ENCODE measurements around the gene ITGB3. TPM values are rescaled to one million over a fixed set of nuclear protein-coding genes. Genes with fewer than 3 reads are reported as not detected.

Gene ITGB3
- total and polyA plus RNA-seq, 8 donors: 9.4 to 12.0 (median 10.6) TPM

GRCh38 chr17:47219621-47220475 is 33.8 kb upstream of the ITGB3 start:
- Histone ChIP-seq H3K27ac (no peak overlapping the region), H3K4me1 (peaks cover 4 to 14% of the 10 kb centered on the region in 2 donors), H3K36me3 (no peaks in the 10 kb centered on the region), H3K27me3 (no peaks in the 10 kb centered on the region), H3K9me3 (no peaks in the 10 kb centered on the region), H3K4me3 (no peak overlapping the region)
- intact Hi-C loops (cut with DNase I): no loop called here
- ATAC-seq (no peak), DNase-seq (no peak)
- TF ChIP-seq CTCF (IDR thresholded peaks at IDR 0.05): no peak

DNA sequence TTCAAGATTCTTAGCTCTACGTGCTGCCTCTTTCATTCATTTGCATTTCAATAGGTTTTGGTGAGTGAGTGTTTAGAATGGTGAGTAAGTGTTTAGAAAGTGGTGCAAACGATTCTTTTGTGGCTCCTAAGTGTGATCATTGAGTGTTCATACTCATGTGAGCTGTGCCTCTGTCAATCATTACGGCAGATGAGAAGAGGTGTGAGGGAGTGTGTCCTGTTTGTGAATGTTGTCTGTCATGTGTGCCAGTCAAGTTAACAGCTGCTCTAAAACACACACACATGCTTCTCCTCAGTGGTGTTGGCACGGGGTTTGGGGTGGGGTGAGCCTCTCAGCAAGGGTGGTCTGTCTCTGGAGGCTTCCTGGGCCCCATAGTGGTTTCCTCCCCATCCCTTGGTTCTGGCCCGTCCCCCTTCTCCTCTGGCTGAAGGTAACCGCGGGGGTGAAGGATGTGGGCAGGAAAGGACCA is 33.1 kb upstream of the ITGB3 start:
- ATAC-seq: no peak
- intact Hi-C loops (cut with DNase I): no loop called here
- DNase-seq: no peak

DNA sequence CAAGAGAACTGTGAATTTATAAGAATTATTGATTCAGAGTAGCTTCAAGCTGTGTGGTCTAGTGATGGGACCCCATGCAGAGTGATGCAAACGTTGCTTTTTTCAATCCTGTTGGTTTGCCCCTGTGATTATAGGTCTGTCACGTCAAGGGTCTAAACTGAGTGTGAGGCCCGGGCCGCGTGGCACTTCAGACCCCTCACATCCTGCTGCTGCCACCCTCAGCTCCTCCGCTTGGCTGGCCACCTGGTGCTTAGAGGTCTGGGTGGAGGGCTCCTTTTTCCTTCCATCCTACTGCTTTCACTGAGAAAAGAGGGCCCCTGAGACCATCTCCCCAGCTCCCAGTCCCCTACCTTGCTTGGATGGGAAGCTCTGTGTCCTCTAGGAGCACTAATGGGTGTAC is 32.5 kb upstream of the ITGB3 start:
- ATAC-seq (no peak), DNase-seq (no peak)
- H3K4me1 ChIP-seq: peaks cover 18 to 27% of the 10 kb centered on the region in 2 donors
- TF ChIP-seq CTCF (IDR thresholded peaks at IDR 0.05): no peak
- intact Hi-C loops (cut with DNase I): no loop called here
- no peaks in the 10 kb centered on the region for H3K9me3 ChIP-seq
- H3K27ac ChIP-seq: no peak overlapping the region
- H3K4me3 ChIP-seq: no peak overlapping the region
- H3K27me3 ChIP-seq: no peaks in the 10 kb centered on the region
- H3K36me3 ChIP-seq: no peaks in the 10 kb centered on the region

More for the DNA sequence above, 33.1 kb upstream of the ITGB3 start:
- H3K9me3 ChIP-seq: no peaks in the 10 kb centered on the region
- no peak overlapping the region for H3K4me3 ChIP-seq
- TF ChIP-seq CTCF (IDR thresholded peaks at IDR 0.05): no peak
- no peaks in the 10 kb centered on the region for H3K27me3 ChIP-seq
- H3K36me3 ChIP-seq: no peaks in the 10 kb centered on the region
- H3K4me1 ChIP-seq: peaks cover 12 to 21% of the 10 kb centered on the region in 2 donors
- no peak overlapping the region for H3K27ac ChIP-seq

- no peak overlapping the region for H3K27ac ChIP-seq
- ATAC-seq (no peak), DNase-seq (no peak)
- no peaks in the 10 kb centered on the region for H3K27me3 ChIP-seq
- H3K4me1 ChIP-seq: peaks cover 19 to 32% of the 10 kb centered on the region in 2 donors
- no peak for TF ChIP-seq CTCF (IDR thresholded peaks at IDR 0.05)
- no peak overlapping the region for H3K4me3 ChIP-seq
- intact Hi-C loops (cut with DNase I): no loop called here
- H3K9me3 ChIP-seq: no peaks in the 10 kb centered on the region
- H3K36me3 ChIP-seq: no peaks in the 10 kb centered on the region
These were observed 31.6 kb upstream of the ITGB3 start for GRCh38 chr17:47222047-47222446.

DNA sequence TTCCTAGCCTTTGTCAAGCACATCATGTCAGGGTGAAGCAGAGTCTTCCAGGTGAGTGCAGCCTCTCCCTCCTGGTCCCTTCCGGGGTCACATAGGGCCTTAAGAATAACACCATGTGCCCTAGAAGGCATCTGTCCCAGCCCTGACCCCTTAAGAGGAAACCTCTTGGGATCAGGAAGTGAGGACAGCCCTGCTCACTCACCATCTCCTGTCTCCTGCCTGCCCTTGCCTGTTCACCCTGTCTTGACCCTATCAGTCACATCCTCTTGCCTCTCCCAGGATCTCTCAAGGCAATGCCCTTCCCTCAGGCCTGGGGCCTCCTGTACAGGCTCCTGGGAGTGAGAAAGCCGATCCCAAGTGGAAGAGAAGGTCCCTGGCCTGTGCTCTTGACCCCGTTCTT is 30.6 kb upstream of the ITGB3 start:
- H3K27ac ChIP-seq: peak overlapping the region in 1 of 2 donors; percentile 78
- no peak overlapping the region for H3K4me3 ChIP-seq
- H3K27me3 ChIP-seq: no peaks in the 10 kb centered on the region
- no peak for DNase-seq
- TF ChIP-seq CTCF (IDR thresholded peaks at IDR 0.05): no peak
- H3K4me1 ChIP-seq: peaks cover 19 to 32% of the 10 kb centered on the region in 2 donors
- intact Hi-C loops (cut with DNase I): no loop called here
- no peaks in the 10 kb centered on the region for H3K9me3 ChIP-seq
- no peak for ATAC-seq
- H3K36me3 ChIP-seq: no peaks in the 10 kb centered on the region
